Keratinocyte (primary cell): Measurements from ENCODE around the gene KLHL29. TPM values are rescaled to one million over a fixed set of nuclear protein-coding genes. Genes with fewer than 3 reads are reported as not detected.

ENCODE experiments used
- DNase-seq: peaks from one replicate; pipeline ENCODE4 v3.0.0-alpha.2; 2011; ENCODE audit warnings: low read depth, missing footprints, low spot score
- FAIRE-seq: peaks from 2 replicates; lab custom pipeline; 2011; peaks lifted over from hg19 to GRCh38; lab: Jason Lieb, UNC
- H2AFZ ChIP-seq: 2 replicates; pipeline ENCODE4 v1.6.0; 2012; ENCODE audit warnings: low read length, control low read depth, inconsistent platforms; ENCODE audit not compliant: control insufficient read depth
- H3K27ac ChIP-seq: 2 replicates; pipeline ENCODE4 v1.5.1; 2011; ENCODE audit warnings: low read length; ENCODE audit not compliant: control insufficient read depth, insufficient read depth
- H3K27me3 ChIP-seq: 3 replicates; pipeline ENCODE4 v1.6.0; 2011; ENCODE audit warnings: low read length; ENCODE audit not compliant: control insufficient read depth, insufficient read depth; ENCODE audit errors: extremely low read depth
- H3K36me3 ChIP-seq, 2 experiments: 2 replicates in 1 of 2; 3 replicates in 1 of 2; pipeline ENCODE4 v1.5.1; 2011; ENCODE audit warnings: low read length in 2 of 2, mild to moderate bottlenecking in 1 of 2; ENCODE audit not compliant: control insufficient read depth in 2 of 2, insufficient read depth in 2 of 2; ENCODE audit errors: extremely low read depth in 1 of 2
- H3K4me1 ChIP-seq: 3 replicates; pipeline ENCODE4 v1.5.1; 2011; ENCODE audit warnings: low read length; ENCODE audit not compliant: control insufficient read depth, insufficient read depth; ENCODE audit errors: extremely low read depth
- H3K4me2 ChIP-seq: 3 replicates; pipeline ENCODE4 v1.6.0; 2011; ENCODE audit warnings: low read depth, low read length; ENCODE audit not compliant: control insufficient read depth, insufficient read depth; ENCODE audit errors: extremely low read depth
- H3K4me3 ChIP-seq, 3 experiments: fragments of 200-600 bp in 1 of 3; sonication (generic) in 1 of 3; 2 replicates in 2 of 3; 3 replicates in 1 of 3; pipeline ENCODE4 v1.5.1; 2011 to 2016; ENCODE audit warnings: low read length in 3 of 3, mild to moderate bottlenecking in 3 of 3, control low read depth in 2 of 3, inconsistent platforms in 1 of 3, low read depth in 1 of 3, mixed read lengths in 1 of 3, mixed run types in 1 of 3, moderate library complexity in 1 of 3; ENCODE audit not compliant: control insufficient read depth in 2 of 3, insufficient read depth in 2 of 3; ENCODE audit errors: extremely low read depth in 1 of 3
- H3K79me2 ChIP-seq: 2 replicates; pipeline ENCODE4 v1.6.0; 2012; ENCODE audit warnings: low read length; ENCODE audit not compliant: control insufficient read depth, insufficient read depth
- H3K9ac ChIP-seq: 3 replicates; pipeline ENCODE4 v1.6.0; 2011; ENCODE audit warnings: low read length; ENCODE audit not compliant: control insufficient read depth, insufficient read depth; ENCODE audit errors: extremely low read depth
- H3K9me1 ChIP-seq: 3 replicates; pipeline ENCODE4 v1.6.0; 2011; ENCODE audit warnings: low read length; ENCODE audit not compliant: control insufficient read depth, insufficient read depth; ENCODE audit errors: extremely low read depth
- H3K9me3 ChIP-seq: 2 replicates; pipeline ENCODE4 v1.5.1; 2012; ENCODE audit warnings: low read depth, low read length; ENCODE audit not compliant: control insufficient read depth
- H4K20me1 ChIP-seq: 3 replicates; pipeline ENCODE4 v1.6.0; 2011; ENCODE audit warnings: low read length; ENCODE audit not compliant: control insufficient read depth, insufficient read depth; ENCODE audit errors: extremely low read depth
- EZH2 ChIP-seq: IDR thresholded peaks from one replicate; pipeline ENCODE4 v1.6.1; 2012; ENCODE audit warnings: inconsistent platforms, mild to moderate bottlenecking, low read length, moderate library complexity
- dilution Hi-C: fragments of 300-500 bp; cut with MboI; formaldehyde crosslinking; loops from one replicate; pipeline ENCODE4 v1.7.0; 2020; ENCODE audit warnings: low sequenced_read_pairs; ENCODE audit not compliant: extremely low pct_ligation_motif_present
- polyA plus RNA-seq, 5 experiments: library from polyadenylated mRNA; depleted of rRNA in 3 of 5; stranded (reverse) in 3 of 5; stranded (forward) in 1 of 5; unstranded in 1 of 5; fragments of >200 nt; gene quantifications; 1 replicate in 1 of 5; 2 replicates in 3 of 5; 3 replicates in 1 of 5; pipeline versions ENCODE4 v1.2.1 to v1.2.3, GENCODE V29; 2011 to 2012; ENCODE audit warnings: missing spikeins in 2 of 5, low read depth in 1 of 5, low replicate concordance in 1 of 5
- TF ChIP-seq, protein P1 (sequence below), 3 experiments: IDR thresholded peaks in 1 of 3; conservative IDR thresholded peaks in 1 of 3; optimal IDR thresholded peaks in 1 of 3; 2 replicates in 2 of 3; 3 replicates in 1 of 3; pipeline versions ENCODE3 to v1.5.1; 2011; ENCODE audit warnings: low read length in 3 of 3, mild to moderate bottlenecking in 3 of 3, moderate library complexity in 2 of 3, control low read depth in 1 of 3, inconsistent platforms in 1 of 3; ENCODE audit not compliant: insufficient read depth in 2 of 3; ENCODE audit errors: extremely low read depth in 1 of 3

The KLHL29 gene
- polyA plus RNA-seq, 1 donor (not counting 4 experiments of a cell fraction or from before 2014, with no cell fraction given): 4.7 TPM

DNA sequence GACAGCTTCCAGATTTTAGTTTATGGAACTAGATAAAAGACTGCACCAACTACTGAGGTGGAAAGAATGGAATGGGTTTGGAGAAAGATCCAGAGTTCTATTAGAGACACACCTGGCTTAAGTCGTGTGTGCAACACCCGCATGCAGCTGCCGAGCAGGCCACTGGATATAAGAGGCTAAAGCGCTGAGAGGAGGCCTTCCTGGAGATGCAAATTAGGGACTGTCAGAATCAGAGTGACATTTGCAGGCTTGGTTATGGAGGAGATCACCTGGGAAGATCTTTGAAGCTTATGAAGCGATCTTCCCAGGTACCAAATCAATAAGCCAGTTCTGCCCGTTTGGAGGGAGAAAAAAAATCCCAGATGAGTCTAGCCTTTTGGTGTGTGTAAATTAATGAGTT is 30.4 kb upstream of the KLHL29 start:
- dilution Hi-C loops: no loop called here
- no peaks in the 10 kb centered on the region for H3K9me1 ChIP-seq

DNA sequence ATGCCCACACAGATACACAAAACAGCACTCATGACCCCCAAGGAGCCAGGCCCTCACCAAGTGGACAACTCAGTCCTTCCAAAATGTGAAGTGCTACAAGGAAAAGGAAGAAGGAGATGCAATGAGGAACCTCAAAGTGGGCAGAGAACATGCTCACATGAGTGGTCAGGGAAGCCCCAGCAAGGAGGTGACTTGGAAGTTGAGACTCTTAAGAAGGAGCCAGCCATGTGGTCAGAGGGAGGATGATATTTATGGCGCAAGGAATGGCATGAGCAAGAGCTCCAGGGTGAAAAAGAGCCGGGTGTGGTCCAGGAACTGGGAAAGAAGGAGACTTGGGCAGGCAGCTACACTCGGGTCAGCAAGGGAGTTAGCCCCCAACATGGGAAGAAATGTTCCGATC is 30.0 kb upstream of the KLHL29 start:
- H4K20me1 ChIP-seq: no peaks in the 10 kb centered on the region
- dilution Hi-C loops: no loop called here
- no peak for FAIRE-seq

More for the DNA sequence above, 30.4 kb upstream of the KLHL29 start:
- no peak overlapping the region for H3K9ac ChIP-seq
- no peaks in the 10 kb centered on the region for H3K36me3 ChIP-seq
- TF ChIP-seq, protein P1, sequence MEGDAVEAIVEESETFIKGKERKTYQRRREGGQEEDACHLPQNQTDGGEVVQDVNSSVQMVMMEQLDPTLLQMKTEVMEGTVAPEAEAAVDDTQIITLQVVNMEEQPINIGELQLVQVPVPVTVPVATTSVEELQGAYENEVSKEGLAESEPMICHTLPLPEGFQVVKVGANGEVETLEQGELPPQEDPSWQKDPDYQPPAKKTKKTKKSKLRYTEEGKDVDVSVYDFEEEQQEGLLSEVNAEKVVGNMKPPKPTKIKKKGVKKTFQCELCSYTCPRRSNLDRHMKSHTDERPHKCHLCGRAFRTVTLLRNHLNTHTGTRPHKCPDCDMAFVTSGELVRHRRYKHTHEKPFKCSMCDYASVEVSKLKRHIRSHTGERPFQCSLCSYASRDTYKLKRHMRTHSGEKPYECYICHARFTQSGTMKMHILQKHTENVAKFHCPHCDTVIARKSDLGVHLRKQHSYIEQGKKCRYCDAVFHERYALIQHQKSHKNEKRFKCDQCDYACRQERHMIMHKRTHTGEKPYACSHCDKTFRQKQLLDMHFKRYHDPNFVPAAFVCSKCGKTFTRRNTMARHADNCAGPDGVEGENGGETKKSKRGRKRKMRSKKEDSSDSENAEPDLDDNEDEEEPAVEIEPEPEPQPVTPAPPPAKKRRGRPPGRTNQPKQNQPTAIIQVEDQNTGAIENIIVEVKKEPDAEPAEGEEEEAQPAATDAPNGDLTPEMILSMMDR (optimal IDR thresholded peaks at IDR 0.05 in 1 of 3, IDR thresholded peaks at IDR 0.05 in 1 of 3, conservative IDR thresholded peaks at IDR 0.05 in 1 of 3; ENCODE audit: extremely low read depth in 1 of 3, insufficient read depth in 2 of 3, low read length in 3 of 3): no peak
- no peak for TF ChIP-seq EZH2
- H3K27ac ChIP-seq: no peak overlapping the region
- no peaks in the 10 kb centered on the region for H4K20me1 ChIP-seq
- FAIRE-seq (no peak), DNase-seq (no peak)
- H3K4me2 ChIP-seq: no peak overlapping the region
- no peaks in the 10 kb centered on the region for H3K4me1 ChIP-seq
- no peak overlapping the region for H3K4me3 ChIP-seq
- no peaks in the 10 kb centered on the region for H3K9me3 ChIP-seq
- H3K27me3 ChIP-seq: peaks cover 29% of the 10 kb centered on the region
- no peak overlapping the region for H2AFZ ChIP-seq
- H3K79me2 ChIP-seq: no peaks in the 10 kb centered on the region

More for the DNA sequence above, 30.0 kb upstream of the KLHL29 start:
- Histone ChIP-seq H3K36me3 (no peaks in the 10 kb centered on the region), H3K4me2 (no peak overlapping the region), H2AFZ (no peak overlapping the region), H3K9me3 (no peaks in the 10 kb centered on the region), H3K79me2 (no peaks in the 10 kb centered on the region), H3K9ac (no peak overlapping the region), H3K27ac (no peak overlapping the region), H3K27me3 (peaks cover 29% of the 10 kb centered on the region), H3K9me1 (no peaks in the 10 kb centered on the region), H3K4me3 (no peak overlapping the region), H3K4me1 (no peaks in the 10 kb centered on the region)
- TF ChIP-seq, protein P1 (optimal IDR thresholded peaks at IDR 0.05 in 1 of 3, IDR thresholded peaks at IDR 0.05 in 1 of 3, conservative IDR thresholded peaks at IDR 0.05 in 1 of 3; ENCODE audit: extremely low read depth in 1 of 3, insufficient read depth in 2 of 3, low read length in 3 of 3): no peak
- TF ChIP-seq EZH2: no peak
- DNase-seq: no peak
